ENCODE data around the gene GRAMD2A. TPM values are rescaled to one million over a fixed set of nuclear protein-coding genes. Genes with fewer than 3 reads are reported as not detected.

GRAMD2A gene
- total RNA-seq, 1 experiment from 2014 or later: 1.3 TPM

- no peak overlapping the region for H2BK120ac ChIP-seq (ENCODE audit: low read depth, low read length, poor library complexity, severe bottlenecking)
- H3K4ac ChIP-seq (ENCODE audit: low read depth, low read length): no peak overlapping the region
- H2BK20ac ChIP-seq (ENCODE audit: low read depth, low read length, poor library complexity, severe bottlenecking): no peak overlapping the region
- H3K56ac ChIP-seq (ENCODE audit: insufficient read length, low read depth, low read length): no peak overlapping the region
- no peak overlapping the region for H3K14ac ChIP-seq (ENCODE audit: insufficient read depth, low read length)
- H4K8ac ChIP-seq (replicated peaks; ENCODE audit: insufficient read length, low read depth, low read length): no peak overlapping the region
- H3K79me2 ChIP-seq (ENCODE audit: insufficient read depth, low read length): no peaks in the 10 kb centered on the region
- H2AK5ac ChIP-seq (ENCODE audit: insufficient read length, low read length): no peak overlapping the region
- no peaks in the 10 kb centered on the region for H3K23me2 ChIP-seq (ENCODE audit: insufficient read length, low read depth, low read length, poor library complexity, severe bottlenecking)
- no peak overlapping the region for H2BK15ac ChIP-seq (ENCODE audit: low read depth, low read length)
- no peak overlapping the region for H4K5ac ChIP-seq (ENCODE audit: insufficient read length, low read depth, low read length)
- H3K4me1 Mint-ChIP-seq: no peaks in the 10 kb centered on the region
- WGBS (ENCODE audit: extremely low coverage, insufficient read length, low lambda C conversion rate): no CpG with 5 or more reads among the region's 4 CpGs
- H3K18ac ChIP-seq (ENCODE audit: insufficient read length, low read depth, low read length): no peak overlapping the region
- H3K23ac ChIP-seq (ENCODE audit: insufficient read length, low read depth, low read length): no peak overlapping the region
- H3K4me1 ChIP-seq (ENCODE audit: insufficient read depth, low read length): no peaks in the 10 kb centered on the region
- H2BK5ac ChIP-seq (ENCODE audit: insufficient read length, low read length): no peak overlapping the region
- no peak overlapping the region for H2AFZ ChIP-seq (ENCODE audit: low read length)
- no peaks in the 10 kb centered on the region for H4K20me1 ChIP-seq (ENCODE audit: control insufficient read depth, insufficient read depth, insufficient read length)
- no peaks in the 10 kb centered on the region for H3K27me3 ChIP-seq (ENCODE audit: insufficient read depth, low read length)
- H3K79me1 ChIP-seq (ENCODE audit: insufficient read depth, low read depth, low read length, poor library complexity, severe bottlenecking): no peaks in the 10 kb centered on the region
- H3K9me3 Mint-ChIP-seq: no peaks in the 10 kb centered on the region
- no peak overlapping the region for H3K27ac Mint-ChIP-seq
- no peak overlapping the region for H3T11ph ChIP-seq (ENCODE audit: low read length)
- H3K4me2 ChIP-seq (ENCODE audit: insufficient read depth, insufficient read length, low read length): no peak overlapping the region
- DNase-seq: no peak
- H3K4me3 Mint-ChIP-seq: no peak overlapping the region
- TF ChIP-seq CTCF (conservative IDR thresholded peaks at IDR 0.05): no peak
- H2BK12ac ChIP-seq (ENCODE audit: insufficient read length, low read depth, low read length): no peak overlapping the region
- no peaks in the 10 kb centered on the region for H3K27me3 Mint-ChIP-seq (ENCODE audit: low read depth)
- H3K9ac ChIP-seq (ENCODE audit: extremely low read depth, insufficient read length, low read length): no peak overlapping the region
- no peaks in the 10 kb centered on the region for H3K9me3 ChIP-seq (ENCODE audit: control insufficient read depth, low read depth, low read length)
- H4K91ac ChIP-seq (ENCODE audit: insufficient read length, low read depth, low read length): no peak overlapping the region
- H3K27ac ChIP-seq (ENCODE audit: insufficient read length, low read depth, low read length): no peak overlapping the region
- no peaks in the 10 kb centered on the region for H3K36me3 Mint-ChIP-seq (ENCODE audit: insufficient read depth in 1 of 3, low read depth in 3 of 3)
Observed at GRCh38 chr15:72130272-72130671, 67.3 kb downstream of the GRAMD2A start.
